CD4-positive, alpha-beta T cell (primary cell): Measurements from ENCODE around the gene LCK. TPM values are rescaled to one million over a fixed set of nuclear protein-coding genes. Genes with fewer than 3 reads are reported as not detected.
A peak's percentile ranks its signal among the peaks of the same experiment; 100 is the strongest.

ENCODE experiments used
- ATAC-seq: fragments of 200-7000 bp; cut with Tn5 transposase; one replicate; pipeline ENCODE4 v1.10.0; 2022; ENCODE audit warnings: mild to moderate bottlenecking; ENCODE audit not compliant: poor library complexity
- CTCF ChIA-PET: fragments of 350-600 bp; sonication (Branson Sonifier 250); formaldehyde crosslinking; loops from one replicate; lab custom pipeline; 2021; ENCODE audit warnings: antibody characterized with exemption, inconsistent platforms; lab: Charles Lee
- POLR2A ChIA-PET: fragments of 350-600 bp; sonication (Branson Sonifier 250); formaldehyde crosslinking; loops from one replicate; lab custom pipeline; 2021; ENCODE audit warnings: antibody characterized with exemption, inconsistent platforms; lab: Charles Lee
- DNase-seq, 14 experiments: peaks; one replicate each; pipeline ENCODE4 v3.0.0-alpha.2; 2013 to 2020; ENCODE audit warnings: mixed read lengths in 2 of 14
- H3K27ac ChIP-seq, 2 donors: one replicate each; pipeline versions ENCODE4 v1.5.1 to v1.7.0; 2013; ENCODE audit warnings: low read length in 2 of 2, low read depth in 1 of 2, mild to moderate bottlenecking in 1 of 2
- H3K27me3 ChIP-seq, 2 experiments: 1 replicate in 1 of 2; 2 replicates in 1 of 2; pipeline versions ENCODE4 v1.6.1 to v1.7.0; 2013; ENCODE audit warnings: low read length in 2 of 2, control low read depth in 1 of 2, mild to moderate bottlenecking in 1 of 2, moderate library complexity in 1 of 2; ENCODE audit not compliant: insufficient read depth in 2 of 2, control insufficient read depth in 1 of 2
- H3K36me3 ChIP-seq: one replicate; pipeline ENCODE4 v1.6.1; 2013; ENCODE audit warnings: low read length, control low read depth; ENCODE audit not compliant: insufficient read depth
- H3K4me1 ChIP-seq: one replicate; pipeline ENCODE4 v1.6.1; 2013; ENCODE audit warnings: low read length, control low read depth; ENCODE audit not compliant: insufficient read depth
- H3K4me3 ChIP-seq: one replicate; pipeline ENCODE4 v1.5.1; 2013; ENCODE audit warnings: mild to moderate bottlenecking, low read length, moderate library complexity
- H3K9me3 ChIP-seq, 2 experiments: 1 replicate in 1 of 2; 2 replicates in 1 of 2; pipeline versions ENCODE4 v1.6.1 to v1.7.0; 2013; ENCODE audit warnings: low read length in 2 of 2, mild to moderate bottlenecking in 2 of 2, control low read depth in 1 of 2, moderate library complexity in 1 of 2; ENCODE audit not compliant: control insufficient read depth in 1 of 2, insufficient read depth in 1 of 2
- H3K27ac Mint-ChIP-seq: one replicate; pipeline ENCODE4 v1.8.0; 2020; ENCODE audit warnings: mixed read lengths
- H3K27me3 Mint-ChIP-seq: one replicate; pipeline ENCODE4 v1.8.0; 2021; ENCODE audit warnings: mixed read lengths
- H3K36me3 Mint-ChIP-seq: one replicate; pipeline ENCODE4 v1.8.0; 2021; ENCODE audit warnings: low read depth, mixed read lengths
- H3K4me1 Mint-ChIP-seq: one replicate; pipeline ENCODE4 v1.8.0; 2021; ENCODE audit warnings: low read depth, mixed read lengths
- H3K4me3 Mint-ChIP-seq: one replicate; pipeline ENCODE4 v1.8.0; 2020; ENCODE audit warnings: mild to moderate bottlenecking, mixed read lengths
- H3K9me3 Mint-ChIP-seq: one replicate; pipeline ENCODE4 v1.8.0; 2020; ENCODE audit warnings: mixed read lengths
- intact Hi-C, 2 experiments: fragments of 100-400 bp; cut with DNase I in 1 of 2; cut with micrococcal nuclease in 1 of 2; formaldehyde crosslinking; loops; one replicate each; pipeline versions ENCODE4 v1.15.1 to v1.9.0; 2023 to 2025; cut with DNase I, micrococcal nuclease
- total RNA-seq, 174 experiments: library from RNA in 2 of 174; stranded (reverse) in 2 of 174; gene quantifications; one replicate each; pipeline ENCODE4 v1.2.3 and lab custom pipeline; 2021 to 2026
- TF ChIP-seq, protein P1 (sequence below): fragments of 200-600 bp; IDR thresholded peaks from one replicate; pipeline ENCODE4 v1.8.0; 2022; ENCODE audit warnings: antibody characterized with exemption, mild to moderate bottlenecking

Gene LCK
- total RNA-seq, 2 experiments from 2014 or later = 187 to 188 TPM

DNA sequence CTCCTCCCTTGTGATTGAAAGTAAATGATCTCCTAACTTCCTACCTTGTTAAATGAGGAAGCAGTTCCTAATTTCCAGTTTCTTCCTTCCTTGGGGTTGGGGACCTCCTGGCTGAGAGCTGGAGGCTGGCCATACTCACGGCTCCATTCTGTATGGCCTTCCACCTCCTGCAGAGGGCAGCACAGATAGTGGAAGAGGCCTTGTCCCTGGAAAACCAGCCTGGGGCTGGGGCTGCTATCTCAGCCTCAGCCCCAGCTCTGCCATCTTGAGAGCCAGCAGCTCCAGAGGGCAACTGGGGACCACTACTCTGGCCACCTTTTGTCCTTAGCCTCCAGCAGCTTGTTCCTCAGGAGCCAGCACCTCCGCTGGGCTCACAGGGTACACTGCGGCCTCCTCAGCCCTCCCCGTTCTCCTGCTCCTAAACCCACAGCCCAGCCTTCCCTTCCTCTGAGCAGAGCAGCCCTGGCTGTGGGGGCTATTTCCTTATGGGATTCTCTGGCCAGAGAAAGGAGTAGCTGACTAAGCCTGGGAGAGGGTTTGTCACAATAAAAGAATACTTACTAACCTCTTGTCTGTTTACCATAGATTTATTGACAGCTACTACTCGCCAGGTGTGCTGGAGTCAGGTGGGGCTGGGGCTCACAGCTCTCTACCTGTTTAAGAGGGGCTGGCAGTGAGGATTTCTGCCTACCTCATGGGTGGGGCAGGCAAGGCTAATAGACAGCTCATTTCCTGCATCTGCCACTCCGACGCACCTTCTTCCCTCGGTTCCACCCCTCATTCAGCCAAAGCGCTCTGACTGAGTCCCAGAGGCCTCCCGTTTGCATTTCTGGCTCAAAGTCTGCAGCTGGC is 35.2 kb upstream of the LCK start:
- H3K4me3 Mint-ChIP-seq = no peak overlapping the region
- H3K27ac ChIP-seq = no peak overlapping the region
- H3K4me3 ChIP-seq = no peak overlapping the region
- H3K27ac Mint-ChIP-seq = peak overlapping the region; percentile 62
- TF ChIP-seq, protein P1, sequence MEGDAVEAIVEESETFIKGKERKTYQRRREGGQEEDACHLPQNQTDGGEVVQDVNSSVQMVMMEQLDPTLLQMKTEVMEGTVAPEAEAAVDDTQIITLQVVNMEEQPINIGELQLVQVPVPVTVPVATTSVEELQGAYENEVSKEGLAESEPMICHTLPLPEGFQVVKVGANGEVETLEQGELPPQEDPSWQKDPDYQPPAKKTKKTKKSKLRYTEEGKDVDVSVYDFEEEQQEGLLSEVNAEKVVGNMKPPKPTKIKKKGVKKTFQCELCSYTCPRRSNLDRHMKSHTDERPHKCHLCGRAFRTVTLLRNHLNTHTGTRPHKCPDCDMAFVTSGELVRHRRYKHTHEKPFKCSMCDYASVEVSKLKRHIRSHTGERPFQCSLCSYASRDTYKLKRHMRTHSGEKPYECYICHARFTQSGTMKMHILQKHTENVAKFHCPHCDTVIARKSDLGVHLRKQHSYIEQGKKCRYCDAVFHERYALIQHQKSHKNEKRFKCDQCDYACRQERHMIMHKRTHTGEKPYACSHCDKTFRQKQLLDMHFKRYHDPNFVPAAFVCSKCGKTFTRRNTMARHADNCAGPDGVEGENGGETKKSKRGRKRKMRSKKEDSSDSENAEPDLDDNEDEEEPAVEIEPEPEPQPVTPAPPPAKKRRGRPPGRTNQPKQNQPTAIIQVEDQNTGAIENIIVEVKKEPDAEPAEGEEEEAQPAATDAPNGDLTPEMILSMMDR = peak; percentile 85
- no peaks in the 10 kb centered on the region for H3K9me3 ChIP-seq
- peak; percentile 33 to 81 (median 50) for DNase-seq
- intact Hi-C loops = loop anchor here (1.0 kb wide), 3 partner anchors 74 to 198 kb away; no protein-coding TSS in a partner anchor
- ChIA-PET CTCF (interaction anchor here (0.6 to 3.8 kb wide), 25 partner anchors 9 to 197 kb away, joined by 3 to 22 read pairs (median 6); partner anchors contain the start of genes BSDC1, CCDC28B, HDAC1 and IQCC), POLR2A (interaction anchor here (0.5 to 3.0 kb wide), 21 partner anchors 10 to 178 kb away, joined by 3 to 20 read pairs (median 5); partner anchors contain the start of genes BSDC1, CCDC28B, IQCC and LCK)
- H3K4me1 ChIP-seq = peaks cover 16% of the 10 kb centered on the region
- H3K27me3 Mint-ChIP-seq = no peaks in the 10 kb centered on the region
- H3K9me3 Mint-ChIP-seq = no peaks in the 10 kb centered on the region
- ATAC-seq = peak; percentile 96
- no peaks in the 10 kb centered on the region for H3K27me3 ChIP-seq
- H3K36me3 ChIP-seq = peaks cover 32% of the 10 kb centered on the region
- H3K4me1 Mint-ChIP-seq = peaks cover 13% of the 10 kb centered on the region
- H3K36me3 Mint-ChIP-seq = peaks cover 33% of the 10 kb centered on the region

DNA sequence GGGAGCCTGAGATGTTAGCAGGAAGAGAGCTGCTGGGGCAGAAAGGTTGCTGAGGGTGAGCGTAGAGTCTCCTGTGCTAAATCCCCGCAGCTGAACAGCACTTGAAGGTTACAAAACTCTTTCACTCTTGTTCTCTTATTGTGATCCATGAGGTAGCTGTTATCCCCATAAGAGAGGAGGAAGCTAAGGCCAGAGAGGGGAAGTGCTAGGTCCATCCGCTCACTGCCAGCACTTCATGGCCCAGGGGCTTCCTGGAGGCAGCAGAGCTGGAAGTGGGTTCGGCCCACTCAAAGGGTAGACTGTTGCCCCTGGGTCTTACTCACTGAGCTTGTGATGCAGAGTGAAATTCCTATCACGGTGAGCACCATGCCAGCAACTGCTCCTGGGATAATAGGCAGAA is 34.5 kb upstream of the LCK start:
- ATAC-seq = no peak

DNA sequence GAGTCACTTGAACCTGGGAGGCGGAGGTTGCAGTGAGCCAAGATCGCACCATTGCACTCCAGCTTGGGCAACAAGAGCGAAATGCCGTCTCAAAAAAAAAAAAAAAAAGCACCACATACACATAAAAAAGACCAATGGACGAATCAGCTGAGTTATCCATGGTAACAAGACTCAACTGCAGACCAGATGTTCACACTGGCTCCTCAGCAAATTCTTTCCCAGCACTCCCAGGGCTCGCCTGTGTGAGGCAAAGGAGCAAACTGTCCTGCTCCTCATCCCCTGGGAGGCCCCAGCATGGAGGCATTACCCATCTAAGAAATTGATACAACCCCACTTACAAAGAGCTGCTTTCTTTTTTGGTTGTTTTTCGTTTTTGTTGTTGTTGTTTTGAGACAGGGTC is 32.0 kb upstream of the LCK start:
- ATAC-seq = no peak
- intact Hi-C loops = no loop called here
- H3K27me3 ChIP-seq = no peaks in the 10 kb centered on the region
- Mint-ChIP-seq H3K27me3 (no peaks in the 10 kb centered on the region), H3K4me1 (peaks cover 41% of the 10 kb centered on the region), H3K36me3 (peaks cover 58% of the 10 kb centered on the region), H3K9me3 (no peaks in the 10 kb centered on the region), H3K27ac (peak overlapping the region; percentile 58), H3K4me3 (no peak overlapping the region)
- ChIA-PET CTCF (no interaction called here), POLR2A (interaction anchor here (0.6 to 1.1 kb wide), 2 partner anchors 39 to 168 kb away, joined by 3 read pairs; partner anchors contain the start of gene TXLNA)
- DNase-seq = no peak
- no peak overlapping the region for H3K27ac ChIP-seq
- no peak overlapping the region for H3K4me3 ChIP-seq
- H3K36me3 ChIP-seq = peaks cover 37% of the 10 kb centered on the region
- H3K9me3 ChIP-seq = no peaks in the 10 kb centered on the region
- H3K4me1 ChIP-seq = peaks cover 41% of the 10 kb centered on the region
- TF ChIP-seq, protein P1 = no peak

More for the DNA sequence above, 34.5 kb upstream of the LCK start:
- Histone ChIP-seq H3K36me3 (peaks cover 32% of the 10 kb centered on the region), H3K4me3 (no peak overlapping the region), H3K4me1 (peaks cover 23% of the 10 kb centered on the region), H3K27ac (no peak overlapping the region), H3K9me3 (no peaks in the 10 kb centered on the region), H3K27me3 (no peaks in the 10 kb centered on the region)
- H3K36me3 Mint-ChIP-seq = peaks cover 37% of the 10 kb centered on the region
- no peak for DNase-seq
- ChIA-PET CTCF (interaction anchor here (0.7 to 3.8 kb wide), 14 partner anchors 11 to 178 kb away, joined by 3 to 22 read pairs (median 8); partner anchors contain the start of genes BSDC1, CCDC28B, HDAC1 and IQCC), POLR2A (interaction anchor here (0.5 to 3.0 kb wide), 16 partner anchors 11 to 227 kb away, joined by 3 to 20 read pairs (median 8); partner anchors contain the start of genes BSDC1, CCDC28B, IQCC and MARCKSL1)
- intact Hi-C loops = no loop called here
- H3K9me3 Mint-ChIP-seq = no peaks in the 10 kb centered on the region
- no peak overlapping the region for H3K4me3 Mint-ChIP-seq
- no peak overlapping the region for H3K27ac Mint-ChIP-seq
- H3K27me3 Mint-ChIP-seq = no peaks in the 10 kb centered on the region
- H3K4me1 Mint-ChIP-seq = peaks cover 20% of the 10 kb centered on the region
- TF ChIP-seq, protein P1 = no peak
